ENCODE measurements around the gene TBX19.

TBX19 gene

DNA sequence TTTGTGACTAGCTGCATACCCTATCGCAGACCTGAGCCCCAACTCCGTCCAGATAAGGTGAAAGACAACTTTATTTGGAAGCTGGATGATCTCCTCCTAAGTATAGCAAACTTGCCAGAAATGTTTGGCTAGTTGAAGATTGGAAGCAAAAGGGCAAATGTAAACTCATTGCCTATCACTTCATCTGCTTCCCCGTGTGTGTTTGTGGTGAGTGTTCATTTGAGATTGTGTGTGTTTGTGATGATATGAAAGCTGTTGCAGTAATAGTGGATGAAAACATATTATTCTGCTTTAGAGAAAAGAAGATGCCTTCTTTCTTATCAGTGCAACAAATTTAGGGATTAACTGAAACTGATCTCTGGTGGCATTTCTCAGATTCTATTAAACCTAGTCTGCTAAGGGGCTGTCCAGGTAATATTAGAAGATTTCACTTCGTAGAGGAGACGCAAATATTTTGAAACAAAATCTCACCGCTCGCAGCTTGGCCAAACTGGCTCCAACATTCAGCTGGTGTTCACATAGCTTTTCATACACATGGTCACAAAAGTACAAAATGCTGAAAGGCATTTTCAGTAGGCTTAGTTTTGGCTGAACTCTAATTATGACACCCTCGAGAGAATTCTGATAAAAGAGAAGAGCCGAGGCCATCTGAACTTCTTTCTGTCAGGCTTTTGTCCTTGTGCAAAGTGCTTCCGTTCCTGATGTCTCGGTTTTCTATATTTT, 1.1 kb downstream of the TBX19 start:
- DNase-seq (ENCODE audit: low spot score): no peak

DNA sequence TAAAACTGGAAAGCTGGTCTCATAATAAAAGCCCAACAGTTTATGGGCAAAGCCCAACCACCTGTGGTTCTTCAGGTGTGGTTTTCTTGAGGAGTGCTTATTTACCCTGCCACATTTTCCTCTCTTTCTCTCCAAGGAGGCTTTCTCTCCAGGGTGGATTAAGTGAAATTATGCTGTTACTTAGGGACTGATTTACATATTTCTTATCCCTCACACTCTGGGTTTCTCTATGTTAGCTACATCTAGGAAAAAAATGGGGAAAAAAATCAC, 4.8 kb downstream of the TBX19 start:
- DNase-seq (ENCODE audit: low spot score): no peak

DNA sequence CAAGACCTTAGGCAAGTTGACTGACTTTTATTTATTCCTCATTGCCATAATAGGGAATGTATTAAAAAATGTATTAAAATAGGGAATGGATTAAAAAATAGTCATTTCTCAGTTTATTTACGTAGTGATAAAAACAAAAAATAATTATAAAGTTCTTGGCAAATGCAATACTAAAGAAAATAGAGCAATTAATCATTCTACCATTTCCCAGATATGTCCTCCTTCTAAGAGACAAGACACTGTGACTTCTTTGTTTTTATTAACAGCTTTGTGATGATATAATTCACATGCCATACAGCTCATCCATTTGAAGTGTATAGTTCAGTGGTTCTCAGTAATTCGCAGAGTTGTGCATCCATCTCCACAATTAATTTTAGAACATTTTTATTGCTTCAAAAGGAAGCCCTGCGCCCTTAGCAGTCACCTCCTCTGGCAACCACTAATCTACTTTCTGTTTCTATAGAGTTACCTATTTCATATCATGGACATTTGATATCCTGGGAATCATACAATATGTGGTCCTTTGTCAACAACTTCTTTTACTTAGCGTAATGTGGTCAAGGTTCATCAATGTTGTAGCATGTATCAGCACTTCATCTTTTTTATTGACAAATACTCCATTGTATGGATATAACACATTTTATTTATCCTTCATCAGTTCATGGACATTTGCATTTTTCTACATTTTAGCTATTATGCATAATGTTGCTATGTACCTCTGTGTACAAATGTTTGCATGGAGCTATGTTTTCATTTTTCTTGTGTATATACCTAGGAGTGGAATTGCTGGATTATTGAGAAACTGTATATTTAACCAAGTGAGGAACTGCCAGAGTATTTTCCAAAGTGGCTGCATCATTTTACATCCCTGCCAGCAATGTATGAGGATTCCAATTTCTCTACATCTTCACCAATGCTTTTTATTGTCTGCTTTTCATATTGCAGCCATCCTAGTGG, 5.6 kb downstream of the TBX19 start:
- DNase-seq (ENCODE audit: low spot score): no peak

DNA sequence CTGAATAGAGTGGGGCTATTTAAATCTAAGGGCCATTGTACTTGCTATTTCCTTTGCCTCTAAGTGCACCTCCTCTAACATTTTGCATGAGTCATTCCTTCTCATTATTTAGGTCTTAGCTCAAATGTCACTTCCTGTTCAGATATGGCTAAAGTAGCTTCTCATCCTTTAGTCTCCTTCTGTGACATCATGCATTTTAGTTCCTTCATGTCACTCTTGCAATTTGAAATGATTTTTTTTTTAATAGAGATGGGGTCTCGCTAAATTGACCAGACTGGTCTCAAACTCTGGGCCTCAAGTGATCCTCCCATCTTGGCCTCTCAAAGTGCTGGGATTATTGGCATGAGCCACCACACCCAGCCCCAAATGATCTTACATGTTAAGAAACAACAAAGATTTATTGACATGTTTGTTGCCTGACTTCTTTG, 6.6 kb downstream of the TBX19 start:
- DNase-seq (ENCODE audit: low spot score): no peak

DNA sequence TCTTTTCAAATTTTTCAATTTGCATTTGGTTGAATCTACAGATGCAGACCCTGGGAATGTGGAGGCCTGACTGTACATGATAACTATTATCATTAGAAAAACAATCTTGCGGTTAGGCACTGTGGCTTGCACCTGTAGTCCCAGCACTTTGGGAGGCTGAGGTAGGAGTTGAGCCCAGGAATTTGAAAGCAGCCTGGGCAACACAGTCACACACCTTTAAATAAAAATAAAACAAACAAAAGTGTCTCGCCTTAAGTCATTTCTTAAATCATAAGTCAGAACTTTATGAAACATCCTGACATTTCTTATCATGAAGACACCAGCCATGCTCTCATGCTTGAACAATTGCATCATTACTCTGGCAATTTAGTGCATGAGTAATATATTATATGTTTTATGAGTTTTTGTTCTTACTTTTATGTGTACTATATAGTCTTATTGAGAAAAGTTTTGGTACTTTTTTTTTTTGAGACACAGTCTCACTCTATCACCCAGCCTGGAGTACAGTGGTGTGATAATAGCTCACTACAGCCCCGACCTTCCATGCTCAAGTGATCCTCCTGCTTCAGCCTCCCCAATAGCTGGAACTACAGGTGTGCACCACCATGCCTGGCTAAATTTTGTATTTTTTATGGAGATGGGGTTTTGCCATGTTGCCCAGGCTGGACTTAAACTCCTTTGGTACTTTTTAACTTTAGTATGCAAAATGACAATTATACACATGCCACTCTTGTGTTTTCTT, 7.8 kb downstream of the TBX19 start:
- no peak for DNase-seq (ENCODE audit: low spot score)

DNA sequence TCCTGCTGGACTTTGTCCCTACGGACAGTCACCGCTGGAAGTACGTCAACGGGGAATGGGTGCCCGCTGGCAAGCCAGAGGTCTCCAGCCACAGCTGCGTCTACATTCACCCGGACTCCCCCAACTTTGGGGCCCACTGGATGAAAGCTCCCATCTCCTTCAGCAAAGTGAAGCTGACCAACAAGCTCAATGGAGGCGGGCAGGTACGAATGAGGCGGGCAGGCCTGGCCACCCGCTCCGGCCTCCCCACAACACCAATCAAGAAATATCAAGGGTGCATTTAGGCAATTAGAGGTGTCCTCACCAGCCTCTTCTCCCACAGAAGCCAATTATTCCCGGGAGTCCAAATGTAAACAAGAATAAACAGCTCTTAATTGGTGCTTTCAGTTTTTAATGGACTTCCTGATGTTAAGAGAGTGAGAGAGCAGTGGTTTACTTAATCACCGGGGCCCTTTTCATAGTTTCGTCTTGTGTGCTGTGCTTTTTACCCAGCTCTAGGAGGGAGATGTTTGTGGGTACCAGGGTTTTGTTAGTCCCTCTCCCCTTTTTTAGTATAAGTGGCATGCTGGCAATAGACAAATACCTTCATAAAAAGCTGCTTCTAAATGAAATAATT, 10.7 kb downstream of the TBX19 start:
- no peak for DNase-seq (ENCODE audit: low spot score)

DNA sequence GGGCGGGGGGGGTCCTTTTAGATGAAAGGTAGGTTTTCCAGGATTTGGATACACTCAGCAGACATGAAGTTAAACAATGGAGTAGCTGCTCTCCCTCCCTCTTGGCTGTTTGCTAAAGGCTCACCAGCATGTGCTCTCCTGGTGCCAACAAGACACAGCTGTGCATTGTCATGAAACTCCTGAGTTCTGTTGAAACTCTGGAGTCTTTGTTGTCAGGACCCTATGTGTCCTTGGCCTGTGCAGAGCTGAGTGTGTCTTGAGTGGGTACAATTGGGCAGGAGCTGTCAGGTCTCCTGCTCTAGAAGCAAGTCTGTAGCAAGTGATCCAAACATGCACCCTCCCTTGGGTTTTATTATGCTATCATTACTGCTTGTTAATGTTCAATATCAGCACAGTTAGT, 12.7 kb downstream of the TBX19 start:
- no peak for DNase-seq (ENCODE audit: low spot score)

DNA sequence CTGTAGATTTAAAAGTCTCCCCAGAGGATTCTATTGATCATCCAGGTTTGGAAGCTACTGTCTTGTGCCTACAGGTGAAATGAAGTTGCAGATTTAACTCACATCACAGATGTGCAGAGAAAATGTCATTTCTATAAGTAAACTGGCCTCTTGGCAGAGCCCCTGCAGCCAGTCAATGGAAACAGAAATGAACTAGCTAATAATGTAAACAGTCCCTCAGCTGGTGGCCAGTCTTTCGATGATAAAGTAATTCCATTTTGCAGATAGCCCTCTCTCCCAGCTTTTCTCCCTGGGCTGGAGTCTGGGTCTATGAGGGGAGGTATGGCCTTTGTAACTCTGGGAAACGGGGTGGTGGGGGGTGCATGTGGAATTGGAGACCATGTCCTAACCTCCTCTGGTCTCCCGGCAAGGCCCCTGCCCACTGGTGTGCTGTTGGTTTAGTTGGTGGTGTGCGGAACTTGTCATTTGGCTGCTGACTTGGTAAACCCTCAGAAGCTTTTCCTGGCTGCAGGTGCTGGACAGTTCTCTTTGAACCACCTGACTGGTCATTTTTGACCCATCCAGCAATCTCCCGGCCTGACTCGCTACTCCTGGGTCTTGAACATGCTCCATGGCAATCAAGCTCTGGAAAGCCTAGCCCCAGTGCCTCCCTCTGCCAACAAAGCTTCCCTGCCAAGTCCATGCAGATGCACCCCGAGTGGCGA, 14.9 kb downstream of the TBX19 start:
- DNase-seq (ENCODE audit: low spot score): no peak

DNA sequence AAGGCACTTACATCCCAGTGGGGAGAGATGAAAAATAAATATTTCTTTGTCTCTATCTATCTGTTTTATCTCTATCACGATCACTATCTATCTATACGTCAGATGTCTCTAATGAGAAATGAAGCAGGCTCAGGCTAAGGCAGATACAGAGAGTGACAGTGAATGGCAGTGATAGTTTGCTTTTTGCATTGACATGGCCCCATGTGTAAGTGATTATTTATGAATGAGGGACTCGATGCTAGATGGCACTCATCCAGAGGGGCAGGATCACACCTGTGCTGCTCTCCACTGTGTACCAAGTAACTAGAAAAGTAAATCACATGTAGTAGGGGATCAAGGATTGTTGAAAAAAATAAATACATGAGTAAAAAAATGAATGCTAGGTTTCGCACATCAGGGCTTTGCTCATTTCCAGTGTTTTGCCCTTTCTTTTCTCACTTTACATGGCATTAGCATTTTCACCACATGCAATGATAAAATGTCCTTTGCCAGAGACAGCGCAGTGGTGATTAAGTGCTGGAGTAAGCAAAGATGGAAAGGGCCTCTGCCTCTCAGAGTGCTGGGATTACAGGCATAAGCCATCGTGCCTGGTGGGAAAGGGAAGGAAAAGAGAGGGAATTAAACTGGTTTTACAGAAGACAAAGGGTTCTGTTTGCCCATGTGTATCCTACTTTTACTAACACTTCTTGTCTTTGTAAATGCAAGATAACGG, 16.5 kb downstream of the TBX19 start:
- no peak for DNase-seq (ENCODE audit: low spot score)

DNA sequence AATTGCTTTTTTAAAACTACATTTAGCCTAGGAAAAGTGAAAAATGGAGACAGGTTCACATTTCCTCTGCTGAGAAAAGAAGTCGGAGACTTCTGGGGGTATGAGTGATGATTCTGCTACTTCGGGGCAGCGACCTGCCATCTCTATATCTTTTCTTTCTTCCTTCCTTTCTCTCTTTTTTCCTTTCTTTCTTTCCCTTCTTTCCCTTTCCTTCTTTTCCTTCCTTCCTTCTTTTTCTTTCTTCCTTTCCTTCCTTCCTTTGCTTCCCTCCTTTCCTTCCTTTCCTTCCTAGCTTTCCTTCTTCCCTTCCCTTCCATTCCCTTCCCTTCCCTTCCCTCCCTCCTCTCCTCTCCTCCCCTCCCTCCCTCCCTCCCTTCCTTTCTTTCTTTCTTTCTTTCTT, 17.8 kb downstream of the TBX19 start:
- DNase-seq (ENCODE audit: low spot score): no peak

DNA sequence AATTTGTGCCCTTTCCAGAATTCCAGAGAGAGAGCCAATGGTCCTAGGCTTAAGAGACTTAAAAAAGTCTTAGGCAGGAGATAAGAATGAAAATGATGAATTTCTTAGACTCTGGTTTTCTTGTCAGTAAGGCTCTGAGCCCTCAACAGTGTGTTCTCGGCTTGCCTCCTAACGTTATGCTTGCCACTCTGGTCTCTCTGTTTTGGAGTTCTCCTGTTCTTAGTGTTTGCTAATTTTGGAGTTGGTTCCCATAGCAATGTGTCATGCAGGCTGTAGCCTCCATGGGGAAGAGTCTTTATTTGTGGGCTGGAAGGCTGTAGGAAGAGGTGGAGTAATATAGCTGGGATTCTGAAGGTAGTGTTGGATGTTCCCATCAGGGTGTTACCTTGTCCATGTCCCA, 19.9 kb downstream of the TBX19 start:
- no peak for DNase-seq (ENCODE audit: low spot score)

DNA sequence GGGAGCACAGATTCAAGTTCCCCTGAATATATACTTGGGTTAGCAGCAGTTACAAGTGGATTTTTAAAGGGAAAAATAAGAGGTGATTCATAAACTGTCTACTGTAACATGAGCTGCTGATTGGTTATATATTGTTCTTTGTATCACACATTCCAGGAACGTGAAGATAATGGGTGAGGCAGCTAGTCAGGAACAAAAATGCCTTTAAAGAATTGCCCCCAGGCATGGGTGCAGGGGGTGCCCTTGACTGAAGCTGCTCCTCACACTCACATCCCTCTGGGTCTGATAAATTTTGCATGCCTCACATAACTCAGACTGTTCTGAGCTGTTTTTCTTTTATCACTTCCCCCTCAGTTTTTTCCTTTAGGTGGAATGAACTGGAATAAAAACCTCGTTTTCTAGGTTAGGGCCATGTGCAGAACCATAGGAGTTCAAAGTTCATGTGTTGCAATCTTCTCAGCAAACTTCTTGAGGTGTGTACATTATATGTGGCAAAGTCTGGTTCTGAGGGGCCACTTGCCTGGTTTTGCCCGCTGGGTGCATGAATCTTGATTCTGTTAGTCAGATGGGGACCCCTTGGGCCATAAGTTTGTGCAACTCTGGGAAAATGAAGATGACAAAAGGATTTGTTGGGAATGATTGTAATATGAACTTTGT, 21.1 kb downstream of the TBX19 start:
- DNase-seq (ENCODE audit: low spot score): no peak

DNA sequence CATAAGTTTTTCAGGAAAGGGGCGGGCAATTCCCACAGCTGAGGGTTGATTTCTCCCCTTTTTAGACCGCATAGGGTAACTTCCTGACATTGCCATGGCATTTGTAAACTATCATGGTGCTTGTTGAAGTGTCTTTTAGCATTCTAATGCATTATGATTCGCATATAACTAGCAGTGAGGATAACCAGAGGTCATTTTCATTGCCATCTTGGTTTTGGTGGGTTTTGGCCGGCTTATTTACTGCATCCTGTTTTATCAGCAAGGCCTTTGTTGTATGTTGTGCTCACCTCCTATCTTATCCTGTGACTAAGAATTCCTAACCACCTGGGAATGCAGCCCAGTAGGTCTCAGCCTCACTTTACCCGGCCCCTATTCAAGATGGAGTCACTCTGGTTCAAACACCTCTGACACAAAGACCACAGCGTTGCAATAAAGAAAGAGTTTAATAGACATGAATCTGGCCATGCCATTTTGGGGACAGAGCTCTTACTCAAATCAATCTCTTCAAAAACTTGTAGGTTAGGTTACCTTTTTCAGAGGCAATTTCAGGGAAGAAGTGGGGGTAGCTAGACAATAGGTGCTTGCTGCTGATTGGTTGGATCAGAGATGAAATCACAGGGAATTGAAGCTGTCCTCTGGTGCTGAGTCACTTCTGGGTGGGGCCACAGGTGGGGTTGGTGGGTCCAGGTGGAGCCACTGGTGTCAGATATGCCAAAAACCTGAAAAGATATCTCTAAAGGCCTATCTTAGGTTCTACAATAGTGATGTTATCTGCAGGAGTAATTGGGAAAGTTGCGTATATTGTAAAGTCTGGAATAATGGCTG, 23.3 kb downstream of the TBX19 start:
- no peak for DNase-seq (ENCODE audit: low spot score)

DNA sequence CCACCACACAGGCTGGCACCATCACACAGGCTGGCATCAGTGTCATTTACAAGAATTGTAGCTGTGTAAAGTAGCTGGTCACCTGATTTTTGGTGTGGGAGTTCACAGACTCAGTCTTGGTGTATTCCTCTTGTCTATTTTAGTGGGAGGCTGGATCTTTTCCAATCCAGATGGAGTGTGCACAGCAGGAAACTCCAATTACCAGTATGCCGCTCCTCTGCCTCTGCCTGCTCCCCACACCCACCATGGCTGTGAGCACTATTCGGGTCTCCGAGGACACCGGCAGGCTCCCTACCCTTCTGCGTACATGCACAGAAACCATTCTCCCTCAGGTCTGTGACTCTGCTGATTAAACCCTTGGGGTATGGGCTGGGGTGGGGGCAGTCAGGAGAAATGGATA, 24.2 kb downstream of the TBX19 start:
- DNase-seq (ENCODE audit: low spot score): no peak

DNA sequence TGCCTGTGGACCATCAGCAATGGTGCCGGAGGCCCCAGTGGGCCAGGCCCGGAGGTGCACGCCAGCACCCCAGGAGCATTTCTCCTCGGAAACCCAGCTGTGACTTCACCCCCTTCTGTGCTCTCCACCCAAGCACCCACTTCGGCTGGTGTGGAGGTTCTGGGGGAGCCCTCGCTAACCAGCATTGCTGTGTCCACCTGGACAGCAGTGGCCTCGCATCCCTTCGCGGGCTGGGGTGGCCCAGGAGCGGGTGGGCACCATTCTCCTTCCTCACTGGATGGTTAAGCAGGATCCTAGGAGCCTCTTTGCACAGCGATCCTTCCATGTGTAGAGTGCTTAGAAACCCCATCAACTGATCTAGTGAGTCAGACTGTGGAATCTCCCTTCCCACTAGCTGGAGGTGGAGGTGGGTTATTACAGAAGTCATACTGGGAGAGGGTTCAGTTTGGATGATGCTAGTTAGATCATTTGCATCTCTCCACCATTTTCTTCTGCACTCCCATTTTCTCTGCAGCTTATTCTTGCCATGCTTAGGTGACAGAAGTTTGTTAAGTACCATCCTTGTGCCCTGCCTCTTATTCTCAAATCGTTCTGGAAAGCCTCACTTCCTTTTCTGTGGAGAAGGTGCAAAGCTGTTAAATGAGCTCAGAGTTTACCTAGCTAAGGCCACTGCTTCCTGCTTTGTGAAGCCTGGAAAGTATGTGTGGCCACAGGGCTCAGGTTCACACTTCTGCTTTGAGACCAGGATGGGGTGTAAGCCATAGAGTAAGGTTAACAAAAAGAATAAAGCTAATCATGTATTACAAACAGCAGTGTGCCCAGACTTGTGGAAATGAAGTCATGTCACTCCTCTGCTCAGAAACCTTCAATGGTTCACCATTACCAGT, 32.3 kb downstream of the TBX19 start:
- no peak for DNase-seq (ENCODE audit: low spot score)

DNA sequence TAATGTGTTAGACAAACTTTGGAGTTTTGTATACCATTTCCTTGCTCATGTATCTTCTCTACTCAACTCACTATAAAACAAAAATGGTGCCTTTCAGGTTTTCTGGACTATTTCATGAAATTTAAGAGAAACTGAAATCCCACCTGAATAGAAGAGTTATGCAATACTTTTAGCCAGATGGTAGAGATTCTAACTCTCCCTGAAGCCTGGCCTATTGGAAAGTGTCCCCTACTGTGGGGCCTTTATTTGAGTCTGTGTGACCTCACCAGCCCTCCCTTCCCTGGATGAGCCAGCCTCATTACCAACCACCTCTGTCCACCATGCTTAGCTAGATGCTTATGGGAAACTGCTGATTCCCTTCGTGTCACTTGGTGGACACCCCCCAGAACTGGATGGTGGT, 35.5 kb downstream of the TBX19 start:
- DNase-seq (ENCODE audit: low spot score): no peak

DNA sequence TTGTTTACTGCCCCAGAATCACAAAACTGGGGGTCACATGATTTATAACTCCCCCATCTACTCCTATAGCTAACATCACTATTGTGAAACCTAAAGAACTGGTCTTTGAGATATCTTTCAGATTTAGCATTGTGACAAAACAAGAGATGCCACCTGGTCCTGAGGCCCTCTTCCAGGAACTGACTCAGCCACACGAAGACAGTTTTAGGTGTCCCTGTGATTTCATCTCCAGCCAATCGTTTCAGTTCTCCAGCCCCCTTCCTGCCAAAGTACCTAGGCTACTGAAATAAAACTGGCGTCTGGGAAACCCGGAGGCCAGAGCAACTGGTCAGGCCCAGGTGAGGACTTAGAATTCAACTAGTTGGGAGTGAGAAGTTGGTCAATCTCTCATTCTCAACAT, 36.6 kb downstream of the TBX19 start:
- no peak for DNase-seq (ENCODE audit: low spot score)

DNA sequence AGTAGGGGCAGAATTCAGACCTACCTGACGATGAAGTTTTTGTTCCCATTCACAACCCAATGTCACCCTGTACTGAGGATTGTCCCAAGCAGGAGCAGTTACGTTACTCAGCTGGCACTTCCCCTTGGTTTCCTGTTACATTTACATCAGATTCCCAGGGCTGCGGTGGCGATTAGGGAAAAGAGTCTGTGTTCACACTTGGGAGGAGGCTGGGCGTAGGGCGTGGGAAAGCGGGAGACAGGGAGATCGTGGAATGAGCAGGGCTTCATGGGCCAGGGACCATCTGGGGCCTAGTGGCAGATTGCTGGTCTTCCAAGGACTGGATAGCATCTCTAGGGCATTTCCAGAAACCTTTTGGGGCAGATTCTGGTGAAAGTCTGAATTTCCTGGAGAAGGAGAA, 39.0 kb downstream of the TBX19 start:
- no peak for DNase-seq (ENCODE audit: low spot score)

DNA sequence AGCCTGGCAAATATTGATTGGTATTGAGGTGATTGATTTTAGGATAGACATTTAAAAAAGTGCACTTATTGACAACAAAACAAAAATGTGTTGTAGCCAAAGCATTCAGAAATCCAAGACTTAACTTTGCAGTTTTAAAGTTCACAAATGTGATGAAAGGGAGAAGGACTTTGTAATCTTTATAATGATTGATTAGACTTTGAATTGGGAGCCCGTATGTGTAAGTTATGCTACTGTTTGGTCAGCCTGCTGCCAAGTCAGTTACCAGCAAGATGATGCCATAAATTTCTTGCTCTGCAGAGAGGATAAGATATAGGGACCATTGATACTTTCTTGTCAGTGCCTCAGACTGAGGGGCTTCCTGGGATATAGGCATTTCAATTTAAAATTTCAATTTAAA, 39.5 kb downstream of the TBX19 start:
- DNase-seq (ENCODE audit: low spot score): no peak
